Keratinocyte (primary cell): ENCODE measurements around the gene ENTPD7. TPM values are rescaled to one million over a fixed set of nuclear protein-coding genes. Genes with fewer than 3 reads are reported as not detected.
A peak's percentile ranks its signal among the peaks of the same experiment; 100 is the strongest.

Experiments
- DNase-seq: peaks from one replicate; pipeline ENCODE4 v3.0.0-alpha.2; 2011; ENCODE audit warnings: low read depth, missing footprints, low spot score
- FAIRE-seq: peaks from 2 replicates; lab custom pipeline; 2011; peaks lifted over from hg19 to GRCh38; lab: Jason Lieb, UNC
- H2AFZ ChIP-seq: 2 replicates; pipeline ENCODE4 v1.6.0; 2012; ENCODE audit warnings: low read length, control low read depth, inconsistent platforms; ENCODE audit not compliant: control insufficient read depth
- H3K27ac ChIP-seq: 2 replicates; pipeline ENCODE4 v1.5.1; 2011; ENCODE audit warnings: low read length; ENCODE audit not compliant: control insufficient read depth, insufficient read depth
- H3K27me3 ChIP-seq: 3 replicates; pipeline ENCODE4 v1.6.0; 2011; ENCODE audit warnings: low read length; ENCODE audit not compliant: control insufficient read depth, insufficient read depth; ENCODE audit errors: extremely low read depth
- H3K36me3 ChIP-seq, 2 experiments: 2 replicates in 1 of 2; 3 replicates in 1 of 2; pipeline ENCODE4 v1.5.1; 2011; ENCODE audit warnings: low read length in 2 of 2, mild to moderate bottlenecking in 1 of 2; ENCODE audit not compliant: control insufficient read depth in 2 of 2, insufficient read depth in 2 of 2; ENCODE audit errors: extremely low read depth in 1 of 2
- H3K4me1 ChIP-seq: 3 replicates; pipeline ENCODE4 v1.5.1; 2011; ENCODE audit warnings: low read length; ENCODE audit not compliant: control insufficient read depth, insufficient read depth; ENCODE audit errors: extremely low read depth
- H3K4me2 ChIP-seq: 3 replicates; pipeline ENCODE4 v1.6.0; 2011; ENCODE audit warnings: low read depth, low read length; ENCODE audit not compliant: control insufficient read depth, insufficient read depth; ENCODE audit errors: extremely low read depth
- H3K4me3 ChIP-seq, 3 experiments: fragments of 200-600 bp in 1 of 3; sonication (generic) in 1 of 3; 2 replicates in 2 of 3; 3 replicates in 1 of 3; pipeline ENCODE4 v1.5.1; 2011 to 2016; ENCODE audit warnings: low read length in 3 of 3, mild to moderate bottlenecking in 3 of 3, control low read depth in 2 of 3, inconsistent platforms in 1 of 3, low read depth in 1 of 3, mixed read lengths in 1 of 3, mixed run types in 1 of 3, moderate library complexity in 1 of 3; ENCODE audit not compliant: control insufficient read depth in 2 of 3, insufficient read depth in 2 of 3; ENCODE audit errors: extremely low read depth in 1 of 3
- H3K79me2 ChIP-seq: 2 replicates; pipeline ENCODE4 v1.6.0; 2012; ENCODE audit warnings: low read length; ENCODE audit not compliant: control insufficient read depth, insufficient read depth
- H3K9ac ChIP-seq: 3 replicates; pipeline ENCODE4 v1.6.0; 2011; ENCODE audit warnings: low read length; ENCODE audit not compliant: control insufficient read depth, insufficient read depth; ENCODE audit errors: extremely low read depth
- H3K9me1 ChIP-seq: 3 replicates; pipeline ENCODE4 v1.6.0; 2011; ENCODE audit warnings: low read length; ENCODE audit not compliant: control insufficient read depth, insufficient read depth; ENCODE audit errors: extremely low read depth
- H3K9me3 ChIP-seq: 2 replicates; pipeline ENCODE4 v1.5.1; 2012; ENCODE audit warnings: low read depth, low read length; ENCODE audit not compliant: control insufficient read depth
- H4K20me1 ChIP-seq: 3 replicates; pipeline ENCODE4 v1.6.0; 2011; ENCODE audit warnings: low read length; ENCODE audit not compliant: control insufficient read depth, insufficient read depth; ENCODE audit errors: extremely low read depth
- EZH2 ChIP-seq: IDR thresholded peaks from one replicate; pipeline ENCODE4 v1.6.1; 2012; ENCODE audit warnings: inconsistent platforms, mild to moderate bottlenecking, low read length, moderate library complexity
- dilution Hi-C: fragments of 300-500 bp; cut with MboI; formaldehyde crosslinking; loops from one replicate; pipeline ENCODE4 v1.7.0; 2020; ENCODE audit warnings: low sequenced_read_pairs; ENCODE audit not compliant: extremely low pct_ligation_motif_present
- polyA plus RNA-seq, 5 experiments: library from polyadenylated mRNA; depleted of rRNA in 3 of 5; stranded (reverse) in 3 of 5; stranded (forward) in 1 of 5; unstranded in 1 of 5; fragments of >200 nt; gene quantifications; 1 replicate in 1 of 5; 2 replicates in 3 of 5; 3 replicates in 1 of 5; pipeline versions ENCODE4 v1.2.1 to v1.2.3, GENCODE V29; 2011 to 2012; ENCODE audit warnings: missing spikeins in 2 of 5, low read depth in 1 of 5, low replicate concordance in 1 of 5
- TF ChIP-seq, protein P1 (sequence below), 3 experiments: IDR thresholded peaks in 1 of 3; conservative IDR thresholded peaks in 1 of 3; optimal IDR thresholded peaks in 1 of 3; 2 replicates in 2 of 3; 3 replicates in 1 of 3; pipeline versions ENCODE3 to v1.5.1; 2011; ENCODE audit warnings: low read length in 3 of 3, mild to moderate bottlenecking in 3 of 3, moderate library complexity in 2 of 3, control low read depth in 1 of 3, inconsistent platforms in 1 of 3; ENCODE audit not compliant: insufficient read depth in 2 of 3; ENCODE audit errors: extremely low read depth in 1 of 3

ENTPD7 gene
- polyA plus RNA-seq, 1 donor (not counting 4 experiments of a cell fraction or from before 2014, with no cell fraction given), result 18.1 TPM

DNA sequence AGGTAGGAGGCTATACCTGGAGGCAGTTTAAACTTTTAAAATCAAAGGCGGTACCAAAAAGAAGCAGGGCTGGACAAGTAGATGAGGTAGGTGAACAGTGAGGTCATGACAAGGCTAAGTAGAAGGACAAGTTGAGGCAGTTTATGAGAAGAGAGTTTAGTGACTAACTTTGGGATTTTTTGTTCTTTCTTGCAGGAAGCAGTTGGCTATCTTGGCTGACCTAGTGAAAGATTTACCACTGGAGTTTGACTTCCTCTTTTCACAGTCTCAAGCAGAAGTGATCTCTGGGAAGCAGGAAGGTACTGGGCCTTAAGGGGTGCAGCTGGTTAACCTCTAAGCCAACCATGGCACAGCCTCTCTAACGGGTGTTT, 26.3 kb downstream of the ENTPD7 start:
- Histone ChIP-seq H3K9me3 (no peaks in the 10 kb centered on the region), H2AFZ (no peak overlapping the region), H3K79me2 (peaks cover 6% of the 10 kb centered on the region), H4K20me1 (no peaks in the 10 kb centered on the region), H3K36me3 (peaks cover 3 to 10% of the 10 kb centered on the region in 2 experiments), H3K27me3 (no peaks in the 10 kb centered on the region), H3K27ac (peak overlapping the region; percentile 48), H3K4me2 (peak overlapping the region; percentile 17), H3K4me1 (peaks cover 54% of the 10 kb centered on the region), H3K4me3 (no peak overlapping the region), H3K9me1 (no peaks in the 10 kb centered on the region), H3K9ac (peak overlapping the region; percentile 10)
- FAIRE-seq, result peak; percentile 99
- peak; percentile 81 for DNase-seq
- dilution Hi-C loops, result no loop called here
- TF ChIP-seq, protein P1, sequence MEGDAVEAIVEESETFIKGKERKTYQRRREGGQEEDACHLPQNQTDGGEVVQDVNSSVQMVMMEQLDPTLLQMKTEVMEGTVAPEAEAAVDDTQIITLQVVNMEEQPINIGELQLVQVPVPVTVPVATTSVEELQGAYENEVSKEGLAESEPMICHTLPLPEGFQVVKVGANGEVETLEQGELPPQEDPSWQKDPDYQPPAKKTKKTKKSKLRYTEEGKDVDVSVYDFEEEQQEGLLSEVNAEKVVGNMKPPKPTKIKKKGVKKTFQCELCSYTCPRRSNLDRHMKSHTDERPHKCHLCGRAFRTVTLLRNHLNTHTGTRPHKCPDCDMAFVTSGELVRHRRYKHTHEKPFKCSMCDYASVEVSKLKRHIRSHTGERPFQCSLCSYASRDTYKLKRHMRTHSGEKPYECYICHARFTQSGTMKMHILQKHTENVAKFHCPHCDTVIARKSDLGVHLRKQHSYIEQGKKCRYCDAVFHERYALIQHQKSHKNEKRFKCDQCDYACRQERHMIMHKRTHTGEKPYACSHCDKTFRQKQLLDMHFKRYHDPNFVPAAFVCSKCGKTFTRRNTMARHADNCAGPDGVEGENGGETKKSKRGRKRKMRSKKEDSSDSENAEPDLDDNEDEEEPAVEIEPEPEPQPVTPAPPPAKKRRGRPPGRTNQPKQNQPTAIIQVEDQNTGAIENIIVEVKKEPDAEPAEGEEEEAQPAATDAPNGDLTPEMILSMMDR (optimal IDR thresholded peaks at IDR 0.05 in 1 of 3, IDR thresholded peaks at IDR 0.05 in 1 of 3, conservative IDR thresholded peaks at IDR 0.05 in 1 of 3; ENCODE audit: extremely low read depth in 1 of 3, insufficient read depth in 2 of 3, low read length in 3 of 3), result no peak
- no peak for TF ChIP-seq EZH2

DNA sequence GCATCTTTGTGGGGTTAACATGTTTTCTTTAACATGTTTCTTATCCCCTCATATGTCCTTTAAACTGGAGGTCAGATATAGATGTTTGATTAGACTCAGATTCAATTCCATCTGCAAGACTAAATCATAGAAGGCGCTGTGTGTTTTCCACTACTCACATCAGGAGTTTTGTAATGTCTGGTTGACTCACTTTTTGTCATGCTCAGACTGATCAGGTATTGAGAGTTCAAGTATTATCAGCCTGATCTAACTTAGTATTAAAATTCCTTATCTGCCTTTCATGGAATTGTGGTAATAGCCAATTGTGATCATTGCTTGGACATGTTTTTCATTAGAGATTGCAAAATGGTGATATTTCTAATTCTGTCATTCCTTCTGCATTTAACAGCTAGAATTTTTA, 30.2 kb downstream of the ENTPD7 start:
- FAIRE-seq, result no peak
- H2AFZ ChIP-seq, result no peak overlapping the region

More for the DNA sequence above, 30.2 kb downstream of the ENTPD7 start:
- no peaks in the 10 kb centered on the region for H4K20me1 ChIP-seq
- no peaks in the 10 kb centered on the region for H3K9me3 ChIP-seq
- dilution Hi-C loops, result no loop called here
- no peak for TF ChIP-seq EZH2
- TF ChIP-seq, protein P1 (optimal IDR thresholded peaks at IDR 0.05 in 1 of 3, IDR thresholded peaks at IDR 0.05 in 1 of 3, conservative IDR thresholded peaks at IDR 0.05 in 1 of 3; ENCODE audit: extremely low read depth in 1 of 3, insufficient read depth in 2 of 3, low read length in 3 of 3), result no peak
- H3K9ac ChIP-seq, result no peak overlapping the region
- no peaks in the 10 kb centered on the region for H3K27me3 ChIP-seq
- peaks cover 6% of the 10 kb centered on the region for H3K79me2 ChIP-seq
- peaks cover 39% of the 10 kb centered on the region for H3K4me1 ChIP-seq
- peaks cover 18 to 19% of the 10 kb centered on the region in 2 experiments for H3K36me3 ChIP-seq
- peak overlapping the region; percentile 59 for H3K4me2 ChIP-seq
- peak overlapping the region; percentile 45 for H3K27ac ChIP-seq
- peak overlapping the region in 1 of 3 experiments; percentile 28 for H3K4me3 ChIP-seq
- no peaks in the 10 kb centered on the region for H3K9me1 ChIP-seq
- no peak for DNase-seq
